HEK293T (cell line): Measurements from ENCODE around the gene DCAF16.

Experiments
- PKNOX1 ChIP-seq: fragments of 450-650 bp; IDR thresholded peaks from 2 replicates; pipeline ENCODE4 v1.6.1; 2016
- SP1 ChIP-seq: fragments of 450-650 bp; IDR thresholded peaks from 2 replicates; pipeline ENCODE4 v1.6.1; 2017
- SUZ12 ChIP-seq: fragments of 450-650 bp; IDR thresholded peaks from 2 replicates; pipeline ENCODE4 v1.6.1; 2016; ENCODE audit warnings: mild to moderate bottlenecking

GRCh38 chr4:17823871-17824669, 13.5 kb upstream of the DCAF16 start:
- no peak for TF ChIP-seq PKNOX1
- no peak for TF ChIP-seq SP1
- TF ChIP-seq SUZ12, result no peak
